Epithelial cell of alveolus of lung (primary cell): ENCODE data around the gene FAM236A. TPM values are rescaled to one million over a fixed set of nuclear protein-coding genes. Genes with fewer than 3 reads are reported as not detected.

ENCODE experiments used
- total RNA-seq: library from RNA; depleted of rRNA; stranded (reverse); fragments of >200 nt; gene quantifications from 2 replicates; pipeline ENCODE4 v1.2.1, GENCODE V29; 2015

FAM236A gene
- total RNA-seq, result not detected in 2 replicates

GRCh38 chrX:72937906-72938305 lies at the start of gene FAM236A:
Gene FAM236A, plus strand, starts transcription at chrX:72938206. Its CDS starts 57 bp downstream, at chrX:72938263.

GRCh38 chrX:72912315-72912714 lies 25.7 kb upstream of the FAM236A start, which contains the start of gene FAM236C:
Gene FAM236C, plus strand, starts transcription at chrX:72912615. Its CDS starts 100 bp downstream, at chrX:72912715.

GRCh38 chrX:72943819-72944169 lies 5.8 kb downstream of the FAM236A start, which contains the start of gene DMRTC1:
Gene DMRTC1, minus strand, starts transcription at chrX:72943837. Its CDS starts 68,143 bp downstream, at chrX:72875694.

Other genes starting within 250 kb of the FAM236A start
- gene PHKA1, start 223.9 kb upstream of the FAM236A start, total RNA-seq, result 5.3 and 6.5 TPM in 2 replicates
- not detected in 2 replicates for gene DMRTC1B, start 161.3 kb upstream of the FAM236A start, total RNA-seq
- gene FAM236B, start 155.5 kb upstream of the FAM236A start, total RNA-seq, result not detected in 2 replicates
- not detected in 2 replicates for gene FAM236D, start 130.0 kb upstream of the FAM236A start, total RNA-seq
- gene FAM236C, start 25.6 kb upstream of the FAM236A start, total RNA-seq, result not detected in 2 replicates
- gene DMRTC1, start 5.6 kb downstream of the FAM236A start, total RNA-seq, result not detected in 2 replicates
- gene PABPC1L2B, start 64.7 kb downstream of the FAM236A start, total RNA-seq, result not detected in 2 replicates
- gene PABPC1L2A, start 141.3 kb downstream of the FAM236A start, total RNA-seq, result not detected in 2 replicates